ENCODE data around the gene NXN. TPM values are rescaled to one million over a fixed set of nuclear protein-coding genes. Genes with fewer than 3 reads are reported as not detected.

Gene NXN
- total RNA-seq, 2 donors from 2014 or later, result 15.6 to 17.5 TPM

DNA sequence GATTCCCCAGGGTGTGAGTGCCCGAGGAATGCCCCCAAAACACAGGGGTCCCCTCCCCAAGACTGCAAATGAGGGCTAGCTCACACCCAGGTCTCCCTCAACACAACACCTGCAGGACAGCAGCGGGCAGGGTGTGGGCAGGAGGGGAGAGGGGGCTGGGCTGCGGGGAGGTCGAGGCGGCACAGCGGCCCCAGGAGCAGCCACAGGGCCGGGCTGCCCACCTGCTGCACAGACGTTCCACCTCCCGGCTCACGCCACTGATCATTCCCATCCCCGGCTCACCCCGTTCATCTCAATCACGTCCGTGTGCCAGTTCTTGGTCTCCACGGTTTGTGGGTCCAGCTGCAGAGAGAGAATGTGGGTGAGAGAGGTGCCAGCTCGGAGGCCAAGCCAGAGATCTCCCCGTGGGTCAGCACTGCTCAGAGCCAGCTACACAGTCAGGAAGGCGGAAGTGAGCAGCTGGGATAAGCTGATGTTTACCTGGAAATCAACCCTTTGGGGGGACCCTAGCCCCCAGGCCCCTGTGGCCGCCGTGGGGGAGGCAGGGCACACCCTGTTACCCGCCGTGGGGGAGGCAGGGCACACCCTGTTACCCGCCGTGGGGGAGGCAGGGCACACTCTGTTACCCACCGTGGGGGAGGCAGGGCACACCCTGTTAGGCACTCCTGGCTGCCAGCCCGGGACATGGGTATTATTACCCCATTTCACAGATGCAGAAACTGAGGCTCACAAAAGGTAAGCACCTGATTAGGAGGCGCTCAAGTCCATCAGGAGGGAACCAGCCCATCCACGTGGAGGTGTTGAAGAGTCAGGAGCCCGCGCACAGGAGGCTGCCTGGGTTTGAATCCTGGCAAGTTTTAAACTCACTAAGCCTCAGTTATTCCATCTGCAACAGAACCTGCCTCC lies 33.5 kb upstream of the NXN start:
- TF ChIP-seq, protein P1, sequence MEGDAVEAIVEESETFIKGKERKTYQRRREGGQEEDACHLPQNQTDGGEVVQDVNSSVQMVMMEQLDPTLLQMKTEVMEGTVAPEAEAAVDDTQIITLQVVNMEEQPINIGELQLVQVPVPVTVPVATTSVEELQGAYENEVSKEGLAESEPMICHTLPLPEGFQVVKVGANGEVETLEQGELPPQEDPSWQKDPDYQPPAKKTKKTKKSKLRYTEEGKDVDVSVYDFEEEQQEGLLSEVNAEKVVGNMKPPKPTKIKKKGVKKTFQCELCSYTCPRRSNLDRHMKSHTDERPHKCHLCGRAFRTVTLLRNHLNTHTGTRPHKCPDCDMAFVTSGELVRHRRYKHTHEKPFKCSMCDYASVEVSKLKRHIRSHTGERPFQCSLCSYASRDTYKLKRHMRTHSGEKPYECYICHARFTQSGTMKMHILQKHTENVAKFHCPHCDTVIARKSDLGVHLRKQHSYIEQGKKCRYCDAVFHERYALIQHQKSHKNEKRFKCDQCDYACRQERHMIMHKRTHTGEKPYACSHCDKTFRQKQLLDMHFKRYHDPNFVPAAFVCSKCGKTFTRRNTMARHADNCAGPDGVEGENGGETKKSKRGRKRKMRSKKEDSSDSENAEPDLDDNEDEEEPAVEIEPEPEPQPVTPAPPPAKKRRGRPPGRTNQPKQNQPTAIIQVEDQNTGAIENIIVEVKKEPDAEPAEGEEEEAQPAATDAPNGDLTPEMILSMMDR (IDR thresholded peaks at IDR 0.05), result no peak
- Histone ChIP-seq H3K27me3 (no peaks in the 10 kb centered on the region), H3K27ac (peak overlapping the region; percentile 53 to 58), H3K4me3 (no peak overlapping the region), H3K4me1 (peaks cover 0 to 50% of the 10 kb centered on the region in 2 donors), H3K9me3 (no peaks in the 10 kb centered on the region), H3K36me3 (peaks cover 38% of the 10 kb centered on the region)
- no peak for DNase-seq (ENCODE audit: low spot score)

DNA sequence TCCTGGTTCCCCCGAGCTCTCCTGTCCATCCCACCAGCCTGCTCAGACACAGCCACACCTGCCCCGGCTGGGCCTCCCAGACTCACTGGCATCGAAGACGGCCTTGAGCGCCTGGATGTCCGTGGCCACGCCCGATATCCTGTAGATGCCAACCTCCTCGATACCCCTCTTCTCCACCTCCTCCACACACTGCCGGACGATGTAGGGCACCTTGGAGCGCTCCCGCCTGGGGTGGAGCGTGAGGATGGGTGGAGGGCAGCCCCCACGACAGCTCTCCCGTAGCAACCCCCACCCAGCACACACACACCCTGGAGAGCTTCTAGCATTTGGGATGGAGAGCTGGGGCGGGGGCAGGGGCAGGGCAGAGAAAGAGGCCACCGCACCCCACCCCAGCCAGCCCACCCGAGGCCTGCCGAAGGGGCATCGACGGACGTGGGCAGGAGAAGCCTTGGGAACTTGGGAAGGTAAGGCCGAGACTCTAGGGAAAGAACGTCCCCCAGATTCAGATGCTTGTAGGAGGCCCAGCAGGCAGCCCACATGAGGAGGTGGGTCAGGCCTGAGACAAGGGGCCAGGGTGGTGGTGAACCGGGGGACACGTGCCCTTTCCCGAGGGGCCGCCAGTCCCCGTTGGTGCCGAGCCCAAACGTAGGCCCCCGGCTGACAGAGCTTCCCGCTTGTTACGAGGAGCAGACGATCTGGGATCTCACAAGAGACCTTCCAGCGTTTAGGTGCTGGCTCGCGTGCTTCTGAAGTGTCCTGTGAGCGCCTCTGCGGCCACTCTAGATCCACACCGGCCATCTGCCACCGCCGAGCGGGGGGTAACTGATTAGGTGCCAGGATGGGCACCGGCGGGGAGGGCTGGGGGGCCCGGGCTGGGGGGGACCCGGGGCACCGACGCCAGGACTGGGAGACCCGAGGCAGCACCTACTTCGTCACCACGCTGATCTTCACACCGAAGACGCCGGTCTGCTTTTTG lies 32.5 kb upstream of the NXN start:
- TF ChIP-seq, protein P1 (IDR thresholded peaks at IDR 0.05), result no peak
- no peak for DNase-seq (ENCODE audit: low spot score)
- H3K27ac ChIP-seq, result peak overlapping the region; percentile 53 to 58
- no peaks in the 10 kb centered on the region for H3K9me3 ChIP-seq
- H3K27me3 ChIP-seq, result no peaks in the 10 kb centered on the region
- peaks cover 40% of the 10 kb centered on the region for H3K36me3 ChIP-seq
- no peak overlapping the region for H3K4me3 ChIP-seq
- peaks cover 0 to 61% of the 10 kb centered on the region in 2 donors for H3K4me1 ChIP-seq

DNA sequence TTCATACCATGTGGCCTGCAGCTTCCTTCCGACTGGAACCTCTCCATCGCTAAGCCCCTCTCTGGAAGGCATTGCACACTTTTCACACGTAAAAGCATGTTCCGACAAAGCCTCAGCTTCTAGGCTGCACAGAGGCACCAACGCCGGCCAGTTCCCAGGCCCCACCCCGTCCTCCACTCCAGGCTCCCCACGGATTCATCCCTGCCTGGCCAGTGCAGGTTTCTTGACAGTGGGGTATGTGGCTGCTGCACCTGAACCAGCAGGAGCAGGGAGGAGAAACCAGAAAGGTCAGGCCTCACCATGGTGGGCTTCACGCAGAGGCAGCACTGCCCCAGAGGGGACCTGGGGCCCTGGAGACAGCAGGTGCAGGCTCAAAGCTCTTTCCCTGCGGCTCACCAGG lies 31.6 kb upstream of the NXN start:
- Histone ChIP-seq H3K27me3 (no peaks in the 10 kb centered on the region), H3K27ac (no peak overlapping the region), H3K4me3 (no peak overlapping the region), H3K4me1 (peaks cover 0 to 67% of the 10 kb centered on the region in 2 donors), H3K9me3 (no peaks in the 10 kb centered on the region), H3K36me3 (peaks cover 46% of the 10 kb centered on the region)
- DNase-seq (ENCODE audit: low spot score), result no peak
- TF ChIP-seq, protein P1 (IDR thresholded peaks at IDR 0.05), result no peak

DNA sequence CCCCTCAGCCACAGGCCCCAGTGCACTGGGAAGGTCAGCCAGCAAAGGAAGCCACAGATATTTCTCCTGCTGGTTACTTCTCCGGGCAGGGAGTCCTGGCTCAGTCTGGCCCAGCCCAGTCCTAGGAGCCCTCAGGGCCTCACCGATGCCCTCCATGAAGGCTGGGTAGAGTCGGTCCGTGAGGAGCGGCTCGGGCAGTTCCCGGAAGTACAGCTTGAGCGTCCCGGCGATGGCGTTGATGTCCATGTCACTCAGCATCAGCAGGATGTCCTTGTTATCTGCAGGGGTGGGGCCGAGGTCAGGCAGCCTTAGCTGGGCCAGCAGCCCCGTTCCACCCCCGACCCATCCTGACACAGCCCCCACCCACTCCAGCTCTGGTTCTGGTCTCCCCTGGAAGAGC lies 31.0 kb upstream of the NXN start:
- Histone ChIP-seq H3K27me3 (no peaks in the 10 kb centered on the region), H3K4me1 (peaks cover 0 to 73% of the 10 kb centered on the region in 2 donors), H3K36me3 (peaks cover 52% of the 10 kb centered on the region), H3K27ac (peak overlapping the region in 1 of 2 donors; percentile 68), H3K4me3 (no peak overlapping the region), H3K9me3 (no peaks in the 10 kb centered on the region)
- TF ChIP-seq, protein P1 (IDR thresholded peaks at IDR 0.05), result no peak
- no peak for DNase-seq (ENCODE audit: low spot score)

DNA sequence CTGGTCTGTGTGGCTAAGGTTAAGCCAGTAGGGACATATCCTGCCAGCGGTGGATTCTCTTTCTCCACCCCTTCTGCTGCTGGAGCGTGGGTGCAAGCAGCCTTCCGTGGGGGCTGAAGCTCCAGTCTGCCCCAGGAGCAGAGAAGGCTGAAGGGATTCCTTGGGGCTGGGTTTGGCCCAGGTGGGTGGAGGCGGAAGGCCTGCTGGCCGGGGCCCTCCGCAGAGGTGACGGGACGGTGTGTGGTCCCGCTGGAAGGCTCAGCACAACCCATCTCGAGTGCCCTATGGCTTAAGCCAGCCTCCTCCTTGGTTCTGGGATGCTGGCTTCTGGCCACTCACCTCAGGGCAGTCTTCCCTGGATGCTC lies 30.5 kb upstream of the NXN start:
- Histone ChIP-seq H3K36me3 (peaks cover 56% of the 10 kb centered on the region), H3K27ac (peak overlapping the region; percentile 68 to 75), H3K9me3 (no peaks in the 10 kb centered on the region), H3K4me1 (peaks cover 0 to 78% of the 10 kb centered on the region in 2 donors), H3K4me3 (no peak overlapping the region), H3K27me3 (no peaks in the 10 kb centered on the region)
- no peak for DNase-seq (ENCODE audit: low spot score)
- TF ChIP-seq, protein P1 (IDR thresholded peaks at IDR 0.05), result no peak
